Parathyroid adenoma (tissue), 2 donors: Measurements from ENCODE around the gene MYH14.

ENCODE experiments used
- H2AFZ ChIP-seq: fragments of 300-600 bp; sonication (generic); one replicate; pipeline ENCODE4 v1.7.0; 2017; ENCODE audit warnings: antibody characterized with exemption, mild to moderate bottlenecking
- H3K27ac ChIP-seq: fragments of 300-600 bp; sonication (generic); one replicate; pipeline ENCODE4 v1.7.0; 2017
- H3K27me3 ChIP-seq: fragments of 300-600 bp; sonication (generic); one replicate; pipeline ENCODE4 v1.7.0; 2017; ENCODE audit warnings: low read length; ENCODE audit not compliant: control insufficient read depth, insufficient read depth
- H3K36me3 ChIP-seq: fragments of 300-600 bp; sonication (generic); one replicate; pipeline ENCODE4 v1.7.0; 2017; ENCODE audit warnings: low read length; ENCODE audit not compliant: control insufficient read depth, insufficient read depth
- H3K4me1 ChIP-seq: fragments of 300-600 bp; sonication (generic); one replicate; pipeline ENCODE4 v1.7.0; 2017; ENCODE audit warnings: control low read depth
- H3K4me2 ChIP-seq: fragments of 300-600 bp; sonication (generic); one replicate; pipeline ENCODE4 v1.7.0; 2017; ENCODE audit warnings: low read length
- H3K4me3 ChIP-seq: fragments of 300-600 bp; sonication (generic); one replicate; pipeline ENCODE4 v1.7.0; 2017; ENCODE audit warnings: low read depth, low read length
- H3K79me2 ChIP-seq: fragments of 300-600 bp; sonication (generic); one replicate; pipeline ENCODE4 v1.7.0; 2017; ENCODE audit warnings: control low read depth
- H3K9ac ChIP-seq: fragments of 300-600 bp; sonication (generic); one replicate; pipeline ENCODE4 v1.7.0; 2017; ENCODE audit warnings: mild to moderate bottlenecking
- H3K9me3 ChIP-seq: fragments of 300-600 bp; sonication (generic); one replicate; pipeline ENCODE4 v1.7.0; 2017; ENCODE audit warnings: low read length; ENCODE audit not compliant: control insufficient read depth
- TF ChIP-seq, protein P1 (sequence below): fragments of 300-600 bp; sonication (generic); IDR thresholded peaks from one replicate; pipeline ENCODE4 v1.7.0; 2017; ENCODE audit warnings: antibody characterized with exemption, mild to moderate bottlenecking
- donor health status: primary hyperparathyroidism.

MYH14 gene

DNA sequence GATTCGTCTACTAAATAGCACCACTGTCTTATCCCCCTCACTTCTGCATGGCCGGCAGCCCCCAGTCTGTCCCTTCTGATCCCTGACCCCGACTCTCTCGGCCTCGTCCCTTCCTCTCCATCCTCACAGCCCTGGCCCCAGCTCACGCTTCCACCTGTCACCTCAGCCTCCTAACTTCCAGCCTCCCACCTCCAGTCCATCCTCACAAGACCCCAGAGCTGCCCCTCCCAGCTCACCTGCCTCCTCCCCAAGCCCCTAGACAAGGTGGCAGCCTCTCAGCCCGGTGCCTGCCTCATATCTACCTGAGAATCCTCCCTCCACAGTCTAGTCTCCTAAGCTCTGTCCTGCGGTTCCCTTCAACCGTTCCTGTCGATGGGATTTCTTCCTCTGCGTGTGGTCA is 115.7 kb downstream of the MYH14 start:
- no peaks in the 10 kb centered on the region for H3K36me3 ChIP-seq
- no peak overlapping the region for H3K9ac ChIP-seq
- H2AFZ ChIP-seq: no peak overlapping the region
- TF ChIP-seq, protein P1, sequence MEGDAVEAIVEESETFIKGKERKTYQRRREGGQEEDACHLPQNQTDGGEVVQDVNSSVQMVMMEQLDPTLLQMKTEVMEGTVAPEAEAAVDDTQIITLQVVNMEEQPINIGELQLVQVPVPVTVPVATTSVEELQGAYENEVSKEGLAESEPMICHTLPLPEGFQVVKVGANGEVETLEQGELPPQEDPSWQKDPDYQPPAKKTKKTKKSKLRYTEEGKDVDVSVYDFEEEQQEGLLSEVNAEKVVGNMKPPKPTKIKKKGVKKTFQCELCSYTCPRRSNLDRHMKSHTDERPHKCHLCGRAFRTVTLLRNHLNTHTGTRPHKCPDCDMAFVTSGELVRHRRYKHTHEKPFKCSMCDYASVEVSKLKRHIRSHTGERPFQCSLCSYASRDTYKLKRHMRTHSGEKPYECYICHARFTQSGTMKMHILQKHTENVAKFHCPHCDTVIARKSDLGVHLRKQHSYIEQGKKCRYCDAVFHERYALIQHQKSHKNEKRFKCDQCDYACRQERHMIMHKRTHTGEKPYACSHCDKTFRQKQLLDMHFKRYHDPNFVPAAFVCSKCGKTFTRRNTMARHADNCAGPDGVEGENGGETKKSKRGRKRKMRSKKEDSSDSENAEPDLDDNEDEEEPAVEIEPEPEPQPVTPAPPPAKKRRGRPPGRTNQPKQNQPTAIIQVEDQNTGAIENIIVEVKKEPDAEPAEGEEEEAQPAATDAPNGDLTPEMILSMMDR: no peak
- H3K9me3 ChIP-seq: no peaks in the 10 kb centered on the region
- no peak overlapping the region for H3K4me2 ChIP-seq
- H3K27me3 ChIP-seq: no peaks in the 10 kb centered on the region
- no peak overlapping the region for H3K27ac ChIP-seq
- peaks cover 8% of the 10 kb centered on the region for H3K4me1 ChIP-seq
- H3K79me2 ChIP-seq: no peaks in the 10 kb centered on the region
- H3K4me3 ChIP-seq: no peak overlapping the region

DNA sequence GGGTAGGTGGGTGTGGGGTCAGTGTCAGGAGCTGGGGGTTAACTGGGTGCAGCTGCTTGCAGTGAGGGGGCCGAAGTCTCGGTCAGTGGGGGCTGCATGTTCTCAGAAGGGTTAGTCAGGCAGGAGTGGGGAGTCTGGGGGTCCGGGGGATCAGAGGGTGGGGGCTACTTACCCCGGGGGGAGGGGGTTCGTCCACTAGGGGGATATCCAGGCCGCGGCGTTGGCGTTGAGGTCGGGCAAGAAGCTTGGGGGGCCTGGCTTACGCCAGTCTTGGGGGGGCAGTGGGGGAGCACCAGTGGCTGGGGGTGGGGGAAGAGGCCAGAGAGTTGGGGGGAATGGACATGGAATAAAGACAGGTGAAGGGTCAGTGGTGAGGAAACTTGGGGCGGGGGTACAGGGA is 116.6 kb downstream of the MYH14 start:
- H3K27me3 ChIP-seq: no peaks in the 10 kb centered on the region
- H3K4me1 ChIP-seq: peaks cover 5% of the 10 kb centered on the region
- no peak overlapping the region for H3K4me2 ChIP-seq
- no peaks in the 10 kb centered on the region for H3K79me2 ChIP-seq
- H2AFZ ChIP-seq: no peak overlapping the region
- H3K9ac ChIP-seq: no peak overlapping the region
- H3K27ac ChIP-seq: no peak overlapping the region
- no peak overlapping the region for H3K4me3 ChIP-seq
- H3K9me3 ChIP-seq: no peaks in the 10 kb centered on the region
- H3K36me3 ChIP-seq: no peaks in the 10 kb centered on the region
- TF ChIP-seq, protein P1: no peak

DNA sequence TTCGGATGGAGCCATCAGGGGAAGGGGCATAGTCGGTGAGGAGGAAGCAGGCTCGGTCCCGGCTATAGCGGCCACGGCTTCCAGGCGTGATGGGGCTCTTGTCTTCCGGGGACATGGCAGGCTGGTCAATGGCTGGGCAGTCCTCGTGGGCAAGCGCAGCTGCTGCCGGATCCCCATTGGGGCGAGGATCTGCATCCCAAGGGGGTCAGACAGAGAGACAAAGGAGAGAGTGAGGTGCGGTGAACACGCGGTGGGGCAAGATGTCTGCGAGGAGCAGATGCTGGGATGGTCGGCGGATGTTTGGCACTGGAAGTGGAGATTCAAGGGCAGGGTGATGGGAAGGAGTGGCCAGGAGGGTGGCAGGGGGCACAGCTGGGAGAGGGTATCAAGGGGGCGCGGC is 117.2 kb downstream of the MYH14 start:
- no peak overlapping the region for H3K4me3 ChIP-seq
- peaks cover 9% of the 10 kb centered on the region for H3K4me1 ChIP-seq
- H3K27ac ChIP-seq: no peak overlapping the region
- H3K36me3 ChIP-seq: no peaks in the 10 kb centered on the region
- no peak overlapping the region for H3K9ac ChIP-seq
- no peaks in the 10 kb centered on the region for H3K27me3 ChIP-seq
- no peak overlapping the region for H2AFZ ChIP-seq
- H3K4me2 ChIP-seq: no peak overlapping the region
- H3K9me3 ChIP-seq: no peaks in the 10 kb centered on the region
- no peaks in the 10 kb centered on the region for H3K79me2 ChIP-seq
- TF ChIP-seq, protein P1: no peak

DNA sequence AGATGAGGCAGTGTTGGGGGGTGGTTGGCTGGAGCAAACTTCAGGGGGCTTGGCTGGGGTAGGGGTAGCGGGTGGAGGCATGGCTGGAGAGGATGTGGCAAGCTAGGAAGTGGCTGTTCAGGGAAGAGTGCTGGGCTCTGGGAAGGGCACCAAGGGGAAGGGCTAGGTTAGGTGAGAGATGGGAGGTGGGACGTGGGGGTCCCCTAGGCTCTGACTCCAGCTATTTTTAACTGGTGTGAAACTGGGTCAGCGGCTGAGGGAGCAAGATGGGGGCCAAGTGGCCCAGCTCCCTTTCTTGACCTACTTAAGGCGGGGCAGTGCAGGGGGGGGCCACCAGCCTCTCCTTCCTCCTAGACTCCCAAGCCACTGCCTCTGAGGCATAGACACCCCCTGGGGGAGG is 118.4 kb downstream of the MYH14 start:
- no peaks in the 10 kb centered on the region for H3K27me3 ChIP-seq
- peaks cover 9% of the 10 kb centered on the region for H3K4me1 ChIP-seq
- no peak overlapping the region for H3K4me2 ChIP-seq
- no peaks in the 10 kb centered on the region for H3K36me3 ChIP-seq
- H3K9me3 ChIP-seq: no peaks in the 10 kb centered on the region
- peaks cover 4% of the 10 kb centered on the region for H3K79me2 ChIP-seq
- TF ChIP-seq, protein P1: no peak
- no peak overlapping the region for H3K27ac ChIP-seq
- no peak overlapping the region for H3K4me3 ChIP-seq
- no peak overlapping the region for H3K9ac ChIP-seq
- no peak overlapping the region for H2AFZ ChIP-seq

DNA sequence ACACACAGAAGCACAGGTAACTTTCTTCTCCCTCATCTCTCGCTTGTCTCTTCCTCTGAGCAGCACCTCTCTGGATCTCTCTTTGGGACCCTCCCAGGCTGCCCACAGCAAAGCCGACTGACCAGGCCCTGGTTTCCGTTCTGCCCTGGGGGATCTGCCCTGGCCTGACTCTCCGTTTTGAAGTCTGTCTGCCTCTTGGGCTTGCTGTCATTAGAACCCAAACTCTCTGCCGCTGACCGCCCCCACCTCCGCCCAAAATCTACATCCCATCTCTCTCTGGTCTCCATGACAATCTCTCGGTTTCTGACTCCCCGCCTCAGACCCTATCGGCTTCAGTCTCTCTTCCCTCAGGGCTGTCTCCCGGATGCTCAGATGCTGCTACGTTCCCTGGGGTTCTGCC is 118.8 kb downstream of the MYH14 start:
- Histone ChIP-seq H3K27me3 (no peaks in the 10 kb centered on the region), H2AFZ (no peak overlapping the region), H3K4me2 (no peak overlapping the region), H3K9ac (no peak overlapping the region), H3K36me3 (no peaks in the 10 kb centered on the region), H3K27ac (no peak overlapping the region), H3K79me2 (peaks cover 4% of the 10 kb centered on the region), H3K9me3 (no peaks in the 10 kb centered on the region), H3K4me3 (no peak overlapping the region), H3K4me1 (peaks cover 9% of the 10 kb centered on the region)
- TF ChIP-seq, protein P1: no peak
